Heart right ventricle (tissue), 16 donors: ENCODE measurements around the gene SMG6. TPM values are rescaled to one million over a fixed set of nuclear protein-coding genes. Genes with fewer than 3 reads are reported as not detected.
A peak's percentile ranks its signal among the peaks of the same experiment; 100 is the strongest.

Source experiments
- ATAC-seq, 8 donors: fragments of 200-7000 bp; cut with Tn5 transposase; one replicate each; pipeline ENCODE4 v1.9.1; 2020; ENCODE audit warnings: mild to moderate bottlenecking in 8 of 8, moderate library complexity in 8 of 8, moderate number of reproducible peaks in 1 of 8
- DNase-seq, 2 donors: peaks; one replicate each; pipeline ENCODE4 v3.0.0-alpha.2; 2020
- H3K27ac ChIP-seq, 10 donors: fragments of 200-600 bp; sonication (generic) in 2 of 10; one replicate each; pipeline versions ENCODE4 v1.5.0 to v1.8.0; 2020 to 2022; ENCODE audit warnings: mild to moderate bottlenecking in 3 of 10
- H3K27me3 ChIP-seq, 7 donors: fragments of 200-600 bp; one replicate each; pipeline ENCODE4 v1.8.0; 2021 to 2022; ENCODE audit warnings: mild to moderate bottlenecking in 2 of 7
- H3K36me3 ChIP-seq, 9 donors: fragments of 200-600 bp; sonication (generic) in 1 of 9; one replicate each; pipeline versions ENCODE4 v1.5.0 to v1.8.0; 2020 to 2022; ENCODE audit warnings: mild to moderate bottlenecking in 2 of 9
- H3K4me1 ChIP-seq, 9 donors: fragments of 200-600 bp; sonication (generic) in 1 of 9; one replicate each; pipeline versions ENCODE4 v1.5.0 to v1.8.0; 2020 to 2022; ENCODE audit warnings: mild to moderate bottlenecking in 4 of 9
- H3K4me3 ChIP-seq, 10 donors: fragments of 200-600 bp; sonication (generic) in 2 of 10; one replicate each; pipeline versions ENCODE4 v1.5.0 to v1.8.0; 2020 to 2022; ENCODE audit warnings: mild to moderate bottlenecking in 7 of 10, moderate library complexity in 2 of 10
- H3K9me3 ChIP-seq, 11 donors: fragments of 200-600 bp in 10 of 11; sonication (generic) in 2 of 11; one replicate each; pipeline versions ENCODE4 v1.5.0 to v1.8.0; 2013 to 2022; ENCODE audit warnings: mild to moderate bottlenecking in 2 of 11, control low read depth in 1 of 11, moderate library complexity in 1 of 11
- WGBS, 2 donors: extraction: QIAGEN DNeasy Blood & Tissue Kit; methylation state at CpG; one replicate each; pipeline ENCODE4 v1.1.7; 2013; ENCODE audit warnings: inconsistent platforms in 1 of 2; 5-methylcytosine and 5-hydroxymethylcytosine counted together
- intact Hi-C, 10 donors: fragments of 100-400 bp; cut with DNase I; formaldehyde crosslinking; loops; one replicate each; pipeline versions ENCODE4 v1.11.1 to v1.14.2; 2022
- polyA plus RNA-seq, 2 donors: library from polyadenylated mRNA; stranded (reverse); fragments of 200-250 nt; gene quantifications; one replicate each; pipeline ENCODE4 v1.2.3, GENCODE V29; 2013
- total RNA-seq, 10 donors: library from RNA; stranded (reverse); fragmentation: NEBNext Ultra II Directional in 3 of 10; extraction: Animal tissue kit (Norgen Biotek cat#: 25700) in 3 of 10; gene quantifications; one replicate each; pipeline versions ENCODE4 v1.2.1 to v1.2.4, GENCODE V29; 2021 to 2023
- TF ChIP-seq, protein P1 (sequence below), 9 donors: fragments of 200-600 bp; sonication (generic) in 2 of 9; IDR thresholded peaks; one replicate each; pipeline versions ENCODE4 v1.5.0 to v1.8.0; 2021 to 2022; ENCODE audit warnings: antibody characterized with exemption in 9 of 9, mild to moderate bottlenecking in 5 of 9, moderate library complexity in 1 of 9
- donor health status: Arrhythmogenic right ventricular cardiomyopathy.
- donor health status: ischemic (EF 13 %, LVEDD 7.1; RV severe dilation, severe dysfunction).
- donor health status: healthy with polysubstance abuse.
- donor health status: DM: no; HTN: yes; CAD: no.
- donor health status: DM: no; HTN: no; CAD: no.
- donor health status: ischemic (EF 25% LVEDD 6.9; RV normal size, moderate dysfunction).
- donor health status: ischemic (EF 25% LVEDD 5.7; RV mildly dilated, moderate dysfunction).
- donor health status: healthy.
- donor health status: DM: yes; HTN: yes; CAD: no.
- donor health status: Ischemic cardiomyopathy.
- donor health status: ischemic (EF 35%, LVEDD 5.7; RV mildly dilated, moderate dysfunction).
- donor health status: nonischemic (EF 11% LVEDD 7.7; RV severe dilation, severe dysfunction).
- donor health status: DM: yes; HTN: yes; CAD: no.
- donor health status: PGD.
- donor health status: ischemic (EF 29% LVEDD 5.4; RV normal size, mild dysfunction).
- donor health status: nonischemic (EF 23%, LVEDD 6.1; RV moderate dilation, normal function).

Gene SMG6
- total and polyA plus RNA-seq, 12 donors, result 13.6 to 28.1 (median 19.6) TPM

DNA sequence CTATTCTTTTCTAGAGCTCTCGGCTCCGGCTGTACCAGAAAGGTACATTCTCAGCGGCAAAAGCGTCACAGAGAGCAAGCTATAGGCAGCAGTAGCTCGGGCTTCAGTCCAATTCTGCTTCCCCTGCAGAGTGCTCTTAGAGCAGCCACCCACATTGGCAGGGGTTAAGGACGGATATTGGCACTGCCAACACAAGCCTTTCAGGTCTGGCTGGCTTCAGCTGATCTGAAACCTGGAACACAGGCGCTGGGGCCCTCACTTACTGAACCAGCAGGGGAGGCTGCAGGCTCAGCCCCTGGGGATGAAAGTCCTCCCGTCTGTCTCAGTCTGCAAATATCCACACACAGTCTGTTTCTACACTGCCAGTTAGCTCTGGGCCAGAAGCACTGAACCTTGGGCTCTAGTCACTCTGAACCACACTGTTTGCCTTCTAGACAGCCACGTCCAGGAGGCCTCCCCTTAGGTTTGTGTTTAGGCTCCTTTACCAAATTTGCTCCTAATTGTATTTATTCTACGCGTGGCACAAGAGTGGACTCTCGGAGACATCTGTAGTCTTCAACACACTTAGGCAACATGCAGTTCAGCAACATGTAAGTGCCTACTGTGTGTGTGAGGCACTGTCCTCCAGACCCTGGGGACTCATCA lies 208.6 kb downstream of the SMG6 start:
- intact Hi-C loops, result loop anchor here in 9 of 10 donors (2.0 to 10.0 kb wide), 10 partner anchors 38 to 150 kb away; partner anchors contain the start of gene HIC1 (in 1 of the 9)
- Histone ChIP-seq H3K27ac (peak overlapping the region in 9 of 10 donors; percentile 17 to 65 (median 37)), H3K4me1 (peaks cover 5 to 51% (median 26%) of the 10 kb centered on the region in 9 donors), H3K27me3 (no peaks in the 10 kb centered on the region), H3K4me3 (no peak overlapping the region), H3K36me3 (peaks cover 0 to 12% (median 0%) of the 10 kb centered on the region in 9 donors), H3K9me3 (no peaks in the 10 kb centered on the region)
- ATAC-seq, result peak; percentile 80 to 93 (median 88)
- DNase-seq, result peak; percentile 70 to 73
- 46 to 61% methylated on average over 12 of the region's 12 CpGs for WGBS, 2 donors
- TF ChIP-seq, protein P1, sequence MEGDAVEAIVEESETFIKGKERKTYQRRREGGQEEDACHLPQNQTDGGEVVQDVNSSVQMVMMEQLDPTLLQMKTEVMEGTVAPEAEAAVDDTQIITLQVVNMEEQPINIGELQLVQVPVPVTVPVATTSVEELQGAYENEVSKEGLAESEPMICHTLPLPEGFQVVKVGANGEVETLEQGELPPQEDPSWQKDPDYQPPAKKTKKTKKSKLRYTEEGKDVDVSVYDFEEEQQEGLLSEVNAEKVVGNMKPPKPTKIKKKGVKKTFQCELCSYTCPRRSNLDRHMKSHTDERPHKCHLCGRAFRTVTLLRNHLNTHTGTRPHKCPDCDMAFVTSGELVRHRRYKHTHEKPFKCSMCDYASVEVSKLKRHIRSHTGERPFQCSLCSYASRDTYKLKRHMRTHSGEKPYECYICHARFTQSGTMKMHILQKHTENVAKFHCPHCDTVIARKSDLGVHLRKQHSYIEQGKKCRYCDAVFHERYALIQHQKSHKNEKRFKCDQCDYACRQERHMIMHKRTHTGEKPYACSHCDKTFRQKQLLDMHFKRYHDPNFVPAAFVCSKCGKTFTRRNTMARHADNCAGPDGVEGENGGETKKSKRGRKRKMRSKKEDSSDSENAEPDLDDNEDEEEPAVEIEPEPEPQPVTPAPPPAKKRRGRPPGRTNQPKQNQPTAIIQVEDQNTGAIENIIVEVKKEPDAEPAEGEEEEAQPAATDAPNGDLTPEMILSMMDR (IDR thresholded peaks at IDR 0.05), result peak; percentile 43 to 83 (median 75)

DNA sequence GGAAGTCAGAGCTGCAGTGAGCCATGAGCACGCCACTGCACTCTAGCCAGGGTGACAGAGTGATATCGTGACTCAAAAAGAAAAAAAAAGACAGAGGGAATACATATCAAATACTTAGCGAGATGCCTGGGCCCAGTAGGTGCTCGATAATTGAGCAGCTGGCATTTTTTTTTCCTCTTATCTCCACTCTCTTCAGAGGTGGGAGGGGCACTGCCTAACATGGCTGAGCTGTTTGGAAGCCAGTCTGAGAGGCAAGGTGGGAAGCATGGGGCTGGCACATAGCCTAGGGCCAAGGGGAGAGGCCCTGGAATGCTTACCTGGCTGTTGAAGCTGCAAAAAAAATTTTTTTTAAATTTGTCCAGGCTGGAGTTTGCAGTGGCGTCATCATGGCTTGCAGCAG lies 210.2 kb downstream of the SMG6 start:
- peaks cover 10 to 67% (median 43%) of the 10 kb centered on the region in 9 donors for H3K4me1 ChIP-seq
- peaks cover 0 to 12% (median 0%) of the 10 kb centered on the region in 9 donors for H3K36me3 ChIP-seq
- DNase-seq (no peak), ATAC-seq (no peak)
- TF ChIP-seq, protein P1 (IDR thresholded peaks at IDR 0.05), result no peak
- H3K27me3 ChIP-seq, result no peaks in the 10 kb centered on the region
- H3K27ac ChIP-seq, result peak overlapping the region in 7 of 10 donors; percentile 8 to 65 (median 14)
- intact Hi-C loops, result loop anchor here in 4 of 10 donors (5.0 to 10.0 kb wide), 4 partner anchors 36 to 151 kb away; partner anchors contain the start of gene HIC1 (in 1 of the 4)
- 52 to 64% methylated on average over 5 of the region's 5 CpGs for WGBS, 2 donors
- H3K4me3 ChIP-seq, result no peak overlapping the region
- H3K9me3 ChIP-seq, result no peaks in the 10 kb centered on the region

DNA sequence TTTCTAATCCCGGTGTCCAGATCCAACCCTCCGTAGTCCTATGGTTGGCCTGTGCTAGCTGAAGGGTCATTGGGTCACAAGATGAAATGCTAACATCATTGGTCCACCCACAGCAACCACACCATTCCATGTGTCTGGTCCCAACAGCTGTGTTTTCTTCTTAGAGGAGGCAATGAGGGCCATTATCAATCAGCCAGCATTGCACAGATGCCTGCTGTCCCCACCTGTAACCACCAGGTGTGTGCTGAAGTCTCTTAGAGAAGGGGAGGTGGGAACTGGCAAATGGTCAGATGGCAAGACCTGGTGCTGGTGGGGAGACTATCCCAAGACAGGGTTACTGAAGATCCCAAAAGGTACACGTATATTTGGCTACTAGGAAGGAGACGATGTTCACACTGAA lies 211.3 kb downstream of the SMG6 start:
- 89 to 92% methylated on average over 4 of the region's 4 CpGs for WGBS, 2 donors
- TF ChIP-seq, protein P1 (IDR thresholded peaks at IDR 0.05), result no peak
- Histone ChIP-seq H3K27me3 (no peaks in the 10 kb centered on the region), H3K4me1 (peaks cover 16 to 78% (median 54%) of the 10 kb centered on the region in 9 donors), H3K9me3 (no peaks in the 10 kb centered on the region), H3K36me3 (peaks cover 0 to 12% (median 0%) of the 10 kb centered on the region in 9 donors), H3K27ac (peak overlapping the region in 6 of 10 donors; percentile 2 to 92 (median 30)), H3K4me3 (no peak overlapping the region)
- DNase-seq, result no peak
- intact Hi-C loops, result loop anchor here in 4 of 10 donors (5.0 to 10.0 kb wide), 4 partner anchors 35 to 153 kb away; partner anchors contain the start of gene HIC1 (in 1 of the 4)
- no peak for ATAC-seq

DNA sequence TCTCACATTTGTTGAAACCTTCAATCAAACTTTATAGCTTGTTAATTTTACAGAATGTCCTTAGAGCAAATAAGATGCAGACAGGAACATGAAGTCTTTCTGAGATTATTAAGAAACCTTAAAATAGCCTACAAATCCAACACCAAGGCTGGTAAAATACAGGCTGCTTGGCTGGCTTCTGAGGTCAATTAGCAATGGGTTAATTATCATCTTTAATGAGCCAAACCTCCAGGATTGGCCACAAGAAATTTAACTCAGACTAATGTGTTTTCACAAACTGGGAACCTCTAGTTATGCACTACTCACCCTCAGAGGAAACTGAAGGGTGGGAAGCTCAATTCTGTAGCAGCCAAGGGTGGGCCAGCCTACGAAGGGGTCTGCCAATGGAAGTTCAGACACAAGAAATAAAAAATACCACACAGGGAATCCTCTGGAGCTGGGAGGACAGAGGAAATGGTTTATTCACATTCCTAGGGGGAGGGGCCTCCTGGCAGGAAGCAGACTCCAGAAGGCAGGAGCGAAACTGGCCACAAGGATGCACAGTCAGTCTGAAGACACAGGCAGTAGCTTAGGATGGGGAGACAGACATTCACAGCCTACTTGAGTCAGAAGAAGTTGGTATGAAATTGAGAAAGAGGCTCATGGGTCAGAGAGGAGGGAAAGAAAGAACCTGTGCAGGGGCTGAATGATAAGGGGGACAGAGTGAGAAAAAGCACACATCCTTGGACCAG lies 212.6 kb downstream of the SMG6 start:
- ATAC-seq (peak in 7 of 8 donors; percentile 51 to 68 (median 59)), DNase-seq (peak; percentile 50 to 77)
- TF ChIP-seq, protein P1 (IDR thresholded peaks at IDR 0.05), result peak in 7 of 9 donors; percentile 21 to 56 (median 35)
- Histone ChIP-seq H3K4me3 (peak overlapping the region in 3 of 10 donors; percentile 36 to 50 (median 39)), H3K36me3 (peaks cover 0 to 12% (median 0%) of the 10 kb centered on the region in 9 donors), H3K4me1 (peaks cover 24 to 87% (median 67%) of the 10 kb centered on the region in 9 donors), H3K9me3 (no peaks in the 10 kb centered on the region), H3K27ac (peak overlapping the region in 9 of 10 donors; percentile 88 to 97 (median 92)), H3K27me3 (no peaks in the 10 kb centered on the region)
- intact Hi-C loops, result loop anchor here in 4 of 10 donors (5.0 to 10.0 kb wide), 4 partner anchors 34 to 154 kb away; partner anchors contain the start of gene HIC1 (in 1 of the 4)
- 45 to 55% methylated on average over 2 of the region's 2 CpGs for WGBS, 2 donors
